Breast epithelium (tissue), 4 donors: ENCODE results near the gene SANBR. TPM values are rescaled to one million over a fixed set of nuclear protein-coding genes. Genes with fewer than 3 reads are reported as not detected.

Experiments used
- DNase-seq, 2 donors: peaks; one replicate each; pipeline ENCODE4 v3.0.0-alpha.2; 2019; ENCODE audit warnings: low spot score in 2 of 2
- H3K27ac ChIP-seq, 2 donors: fragments of 200-600 bp; sonication (generic) in 1 of 2; one replicate each; pipeline ENCODE4 v1.5.1; 2016 to 2019; ENCODE audit warnings: mild to moderate bottlenecking in 1 of 2
- H3K27me3 ChIP-seq, 2 donors: fragments of 200-600 bp; sonication (generic) in 1 of 2; one replicate each; pipeline versions ENCODE4 v1.5.1 to v1.6.0; 2017 to 2019; ENCODE audit warnings: control low read depth in 1 of 2, mild to moderate bottlenecking in 1 of 2
- H3K36me3 ChIP-seq: fragments of 200-600 bp; one replicate; pipeline ENCODE4 v1.5.1; 2019
- H3K4me1 ChIP-seq, 2 donors: fragments of 200-600 bp; sonication (generic); one replicate each; pipeline ENCODE4 v1.5.1; 2016 to 2019; ENCODE audit warnings: control low read depth in 1 of 2
- H3K4me3 ChIP-seq, 3 donors: fragments of 200-600 bp; sonication (generic); 1 replicate in 2 of 3; 2 replicates in 1 of 3; pipeline ENCODE4 v1.5.1; 2016 to 2019; ENCODE audit warnings: mild to moderate bottlenecking in 3 of 3, moderate library complexity in 2 of 3
- H3K9me3 ChIP-seq, 2 donors: fragments of 200-600 bp; sonication (generic) in 1 of 2; one replicate each; pipeline ENCODE4 v1.5.1; 2016 to 2019; ENCODE audit warnings: control low read depth in 1 of 2
- POLR2A ChIP-seq: fragments of 450-650 bp; IDR thresholded peaks from one replicate; pipeline ENCODE4 v1.6.1; 2016; ENCODE audit warnings: antibody characterized with exemption, mild to moderate bottlenecking, moderate library complexity
- POLR2AphosphoS5 ChIP-seq, 3 donors: sonication (generic); formaldehyde crosslinking; IDR thresholded peaks; one replicate each; pipeline ENCODE4 v1.6.1; 2017; ENCODE audit warnings: antibody characterized with exemption in 3 of 3
- intact Hi-C: fragments of 100-400 bp; cut with DNase I; formaldehyde crosslinking; loops from one replicate; pipeline ENCODE4 v1.15.1; 2023; ENCODE audit warnings: low total_unique reads
- total RNA-seq, 3 donors: library from RNA; depleted of rRNA; stranded (reverse); fragments of >200 nt; gene quantifications; one replicate each; pipeline ENCODE4 v1.1.0, GENCODE V29; 2016
- TF ChIP-seq, protein P1 (sequence below), 3 donors: fragments of 450-650 bp; IDR thresholded peaks; one replicate each; pipeline ENCODE4 v1.5.1; 2016 to 2017; ENCODE audit warnings: antibody characterized with exemption in 3 of 3, mild to moderate bottlenecking in 3 of 3, moderate library complexity in 3 of 3

Gene SANBR
- total RNA-seq = 10 to 100 TPM in 1 of 3 donors, 1 to 10 TPM in 2; 7.0 to 16.8 (median 9.2) TPM

DNA sequence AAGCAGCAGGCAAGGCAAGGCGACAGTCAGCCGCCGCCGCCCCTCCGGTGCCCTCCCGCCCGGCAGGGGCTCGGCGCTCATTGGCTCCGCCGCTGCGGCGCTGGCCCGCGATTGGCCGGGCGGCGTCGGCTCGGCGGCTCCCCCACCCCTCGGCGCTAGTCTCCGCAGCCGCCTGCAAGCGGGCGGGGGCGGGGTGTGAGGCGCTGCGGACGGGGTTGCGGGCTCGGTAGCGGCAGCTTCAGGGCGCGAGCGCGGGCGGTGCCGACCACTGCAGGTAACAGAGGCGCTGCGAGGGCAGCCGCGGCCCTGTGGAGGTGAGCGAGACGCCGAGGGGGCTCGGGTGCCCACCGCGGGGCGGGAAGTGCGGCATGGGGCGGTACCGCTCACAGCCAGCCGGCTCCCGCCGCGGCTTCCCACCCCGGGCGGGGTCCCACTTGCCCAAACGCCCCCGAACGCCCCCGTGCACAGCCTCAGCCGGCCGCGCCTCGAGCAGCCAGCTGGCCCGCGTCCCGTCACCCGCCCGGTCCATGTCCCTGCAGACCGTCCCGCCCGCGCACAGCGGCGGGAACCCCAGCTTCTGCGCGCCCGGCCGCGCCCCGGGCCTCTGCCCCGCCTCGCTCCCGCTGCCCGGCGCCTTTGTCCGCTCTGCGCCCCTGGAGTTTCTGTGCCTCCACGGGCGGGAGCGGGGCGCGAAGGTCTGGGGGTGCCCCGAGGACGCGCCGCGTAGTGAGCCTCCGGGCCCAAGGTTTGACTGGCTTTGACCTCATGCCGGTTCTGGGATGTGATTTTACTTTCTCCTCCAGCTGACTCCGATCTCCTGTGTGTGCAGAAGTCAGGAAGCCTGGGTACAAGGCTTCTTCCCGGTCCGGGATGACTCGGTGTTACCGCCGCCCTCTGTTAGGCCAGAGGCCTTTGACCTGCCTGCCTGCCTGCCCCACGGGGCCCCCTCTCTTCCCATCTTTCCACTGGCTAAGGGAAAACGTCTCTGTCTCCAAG lies at the start of gene SANBR:
SANBR (plus strand) TSS at position 158 of the 996 bp plus-strand sequence. CDS start 4,480 bp downstream, outside the sequence.
- intact Hi-C loops = no loop called here
- peak; percentile 60 to 79 for DNase-seq
- Histone ChIP-seq H3K9me3 (no peaks in the 10 kb centered on the region), H3K27me3 (no peaks in the 10 kb centered on the region), H3K27ac (peak within 1 kb of the TSS; percentile 56 to 85), H3K36me3 (no peaks in the 10 kb centered on the region), H3K4me3 (peak within 1 kb of the TSS; percentile 80 to 94 (median 91)), H3K4me1 (no peaks in the 10 kb centered on the region)
- no peak for TF ChIP-seq POLR2A
- TF ChIP-seq, protein P1, sequence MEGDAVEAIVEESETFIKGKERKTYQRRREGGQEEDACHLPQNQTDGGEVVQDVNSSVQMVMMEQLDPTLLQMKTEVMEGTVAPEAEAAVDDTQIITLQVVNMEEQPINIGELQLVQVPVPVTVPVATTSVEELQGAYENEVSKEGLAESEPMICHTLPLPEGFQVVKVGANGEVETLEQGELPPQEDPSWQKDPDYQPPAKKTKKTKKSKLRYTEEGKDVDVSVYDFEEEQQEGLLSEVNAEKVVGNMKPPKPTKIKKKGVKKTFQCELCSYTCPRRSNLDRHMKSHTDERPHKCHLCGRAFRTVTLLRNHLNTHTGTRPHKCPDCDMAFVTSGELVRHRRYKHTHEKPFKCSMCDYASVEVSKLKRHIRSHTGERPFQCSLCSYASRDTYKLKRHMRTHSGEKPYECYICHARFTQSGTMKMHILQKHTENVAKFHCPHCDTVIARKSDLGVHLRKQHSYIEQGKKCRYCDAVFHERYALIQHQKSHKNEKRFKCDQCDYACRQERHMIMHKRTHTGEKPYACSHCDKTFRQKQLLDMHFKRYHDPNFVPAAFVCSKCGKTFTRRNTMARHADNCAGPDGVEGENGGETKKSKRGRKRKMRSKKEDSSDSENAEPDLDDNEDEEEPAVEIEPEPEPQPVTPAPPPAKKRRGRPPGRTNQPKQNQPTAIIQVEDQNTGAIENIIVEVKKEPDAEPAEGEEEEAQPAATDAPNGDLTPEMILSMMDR (IDR thresholded peaks at IDR 0.05) = no peak
- TF ChIP-seq POLR2AphosphoS5 (IDR thresholded peaks at IDR 0.05) = no peak

DNA sequence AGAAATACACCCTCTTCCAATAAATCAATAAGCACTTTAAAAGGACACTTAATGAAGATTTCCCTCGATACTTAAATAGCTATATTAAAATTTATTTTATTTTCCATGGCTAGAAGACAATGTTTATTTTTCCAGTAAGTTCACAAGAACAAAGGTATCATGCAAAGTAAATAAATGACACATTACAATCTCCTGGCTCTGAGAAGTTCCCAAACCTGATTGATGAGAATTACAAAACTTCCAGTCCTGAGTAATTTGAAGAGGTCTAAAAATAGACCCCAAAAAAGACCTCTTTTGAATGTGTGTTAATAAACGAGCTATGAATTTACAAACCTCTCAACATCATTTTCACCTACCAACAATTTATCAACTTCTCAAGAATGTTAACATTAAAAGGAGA lies 49.7 kb upstream of the SANBR start:
- Histone ChIP-seq H3K36me3 (no peaks in the 10 kb centered on the region), H3K4me3 (peak overlapping the region in 2 of 3 donors; percentile 89 to 95), H3K27me3 (no peaks in the 10 kb centered on the region), H3K27ac (peak overlapping the region; percentile 95 to 97), H3K4me1 (peaks cover 0 to 8% of the 10 kb centered on the region in 2 donors), H3K9me3 (no peaks in the 10 kb centered on the region)
- TF ChIP-seq POLR2AphosphoS5 (IDR thresholded peaks at IDR 0.05) = no peak
- no peak for TF ChIP-seq POLR2A
- TF ChIP-seq, protein P1 (IDR thresholded peaks at IDR 0.05) = no peak
- no peak for DNase-seq
- intact Hi-C loops = loop anchor here (1.0 kb wide), 1 partner anchor 9 kb away; no protein-coding TSS in a partner anchor

DNA sequence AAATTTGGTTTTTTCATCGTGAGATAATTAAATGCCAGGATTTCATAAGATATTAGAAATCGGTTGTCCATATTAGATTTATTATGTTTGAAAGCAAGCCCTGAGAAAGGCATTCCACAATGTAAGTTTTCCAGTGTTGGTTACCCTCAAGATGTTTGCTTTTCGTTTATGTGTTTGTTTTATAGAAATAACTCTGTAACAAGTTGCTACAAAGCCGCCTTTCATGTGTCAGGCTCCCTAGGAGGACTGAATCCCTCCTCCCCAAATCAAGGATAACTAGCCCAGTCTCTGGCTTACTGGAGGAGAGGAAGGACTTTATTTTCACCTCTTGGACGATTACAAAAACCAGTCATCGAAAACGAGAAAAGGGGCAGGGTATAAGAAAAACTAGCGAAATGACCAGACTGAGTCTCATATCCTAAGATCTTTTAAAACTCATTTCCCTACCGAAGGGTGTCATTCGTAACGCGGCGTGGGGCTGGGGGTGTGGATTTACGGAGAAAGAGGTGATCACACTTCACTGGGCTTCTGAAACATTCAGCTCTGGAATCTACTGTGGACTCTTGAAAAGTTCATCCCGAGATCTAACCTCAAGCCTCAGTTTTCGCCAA lies 49.2 kb upstream of the SANBR start:
- no peak for DNase-seq
- Histone ChIP-seq H3K36me3 (no peaks in the 10 kb centered on the region), H3K4me3 (peak overlapping the region; percentile 89 to 95 (median 91)), H3K27me3 (no peaks in the 10 kb centered on the region), H3K9me3 (no peaks in the 10 kb centered on the region), H3K4me1 (peaks cover 0 to 8% of the 10 kb centered on the region in 2 donors), H3K27ac (peak overlapping the region; percentile 95 to 97)
- intact Hi-C loops = loop anchor here (1.0 kb wide), 1 partner anchor 9 kb away; no protein-coding TSS in a partner anchor
- TF ChIP-seq, protein P1 (IDR thresholded peaks at IDR 0.05) = no peak
- TF ChIP-seq POLR2A = no peak

DNA sequence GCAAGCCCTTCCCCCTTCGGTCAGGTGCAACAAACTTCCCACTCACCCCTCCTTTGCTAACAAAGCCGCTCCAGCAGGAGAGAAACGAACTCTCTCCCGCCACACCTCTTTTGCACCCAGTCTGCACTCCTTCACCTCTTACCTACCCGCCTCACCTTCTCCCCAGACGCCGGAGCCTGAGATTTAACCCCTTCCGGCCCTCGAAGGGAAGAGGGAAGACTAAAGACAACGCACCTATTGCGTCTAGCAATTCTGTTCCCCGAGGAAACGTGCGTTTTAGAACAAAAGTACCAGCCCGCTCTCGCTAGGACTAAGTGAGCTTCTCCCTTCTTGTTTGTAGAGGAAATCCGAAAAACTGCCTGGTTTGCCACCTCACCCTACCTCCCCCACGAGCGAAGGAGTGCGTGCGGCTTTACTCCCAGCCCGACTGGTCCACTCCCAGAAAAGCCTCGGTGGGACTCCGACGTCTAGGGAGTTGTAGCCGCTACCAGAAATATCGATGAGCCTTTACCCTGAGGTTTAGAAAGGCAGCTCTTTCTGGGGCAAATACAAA lies 48.6 kb upstream of the SANBR start:
- peak; percentile 70 to 74 for DNase-seq
- intact Hi-C loops = no loop called here
- no peaks in the 10 kb centered on the region for H3K27me3 ChIP-seq
- peaks cover 0 to 8% of the 10 kb centered on the region in 2 donors for H3K4me1 ChIP-seq
- H3K27ac ChIP-seq = peak overlapping the region; percentile 95 to 97
- TF ChIP-seq POLR2A = peak; percentile 14
- TF ChIP-seq POLR2AphosphoS5 (IDR thresholded peaks at IDR 0.05) = peak; percentile 5 to 76 (median 56)
- TF ChIP-seq, protein P1 (IDR thresholded peaks at IDR 0.05) = no peak
- H3K9me3 ChIP-seq = peaks cover 0 to under 1% of the 10 kb centered on the region in 2 donors
- H3K4me3 ChIP-seq = peak overlapping the region; percentile 89 to 95 (median 91)
- H3K36me3 ChIP-seq = no peaks in the 10 kb centered on the region
